Loucy (cell line): ENCODE data around the gene SIRPA.

Experiments
- H2AFZ ChIP-seq: fragments of 200-600 bp; sonication (generic); 2 replicates; pipeline ENCODE4 v1.6.0; 2016; ENCODE audit warnings: antibody characterized with exemption, mild to moderate bottlenecking, low read length, moderate library complexity
- H3F3A ChIP-seq: fragments of 200-600 bp; 2 replicates; pipeline ENCODE4 v1.6.0; 2016; ENCODE audit warnings: antibody characterized with exemption, low read depth, mild to moderate bottlenecking
- H3K27me3 ChIP-seq: fragments of 200-600 bp; sonication (generic); 2 replicates; pipeline ENCODE4 v1.6.1; 2014; ENCODE audit warnings: low read length, mild to moderate bottlenecking; ENCODE audit not compliant: insufficient read depth, poor library complexity, severe bottlenecking
- H3K36me3 ChIP-seq: fragments of 200-600 bp; sonication (generic); 2 replicates; pipeline ENCODE4 v1.6.1; 2016; ENCODE audit warnings: low read length; ENCODE audit not compliant: insufficient read depth
- H3K4me1 ChIP-seq: fragments of 200-600 bp; sonication (generic); 2 replicates; pipeline ENCODE4 v1.5.1; 2014; ENCODE audit warnings: low read length, mild to moderate bottlenecking; ENCODE audit not compliant: insufficient read depth, poor library complexity, severe bottlenecking
- H3K4me2 ChIP-seq: fragments of 200-600 bp; sonication (generic); 2 replicates; pipeline ENCODE4 v1.6.0; 2014; ENCODE audit warnings: antibody characterized with exemption, low read length, low read depth, mild to moderate bottlenecking; ENCODE audit not compliant: poor library complexity, severe bottlenecking
- H3K4me3 ChIP-seq: fragments of 200-600 bp; sonication (generic); 2 replicates; pipeline ENCODE4 v1.5.1; 2014; ENCODE audit warnings: low read length, mild to moderate bottlenecking, mixed read lengths; ENCODE audit not compliant: poor library complexity, severe bottlenecking
- H3K79me2 ChIP-seq: fragments of 200-600 bp; sonication (generic); 2 replicates; pipeline ENCODE4 v1.6.1; 2014; ENCODE audit warnings: low read length; ENCODE audit not compliant: insufficient read depth
- H3K9ac ChIP-seq: fragments of 200-600 bp; sonication (generic); 2 replicates; pipeline ENCODE4 v1.6.0; 2014; ENCODE audit warnings: mild to moderate bottlenecking, low read depth, low read length, moderate library complexity; ENCODE audit not compliant: poor library complexity, severe bottlenecking
- H3K9me2 ChIP-seq: fragments of 200-600 bp; sonication (generic); replicated peaks from 2 replicates; pipeline ENCODE4 v1.6.1; 2016; ENCODE audit warnings: low read depth, low read length, mixed read lengths
- H3K9me3 ChIP-seq: fragments of 200-600 bp; sonication (generic); 2 replicates; pipeline ENCODE4 v1.6.1; 2014; ENCODE audit warnings: mild to moderate bottlenecking, antibody characterized with exemption, low read length, low read depth; ENCODE audit not compliant: insufficient read depth
- H4K20me1 ChIP-seq: fragments of 200-600 bp; sonication (generic); 2 replicates; pipeline ENCODE4 v1.6.0; 2014; ENCODE audit warnings: antibody characterized with exemption, low read length, mild to moderate bottlenecking; ENCODE audit not compliant: insufficient read depth, poor library complexity, severe bottlenecking
- CTCF ChIP-seq: fragments of 200-600 bp; sonication (generic); conservative IDR thresholded peaks from 2 replicates; pipeline ENCODE4 v1.5.1; 2014; ENCODE audit warnings: mild to moderate bottlenecking, antibody characterized with exemption, low read length
- EZH2phosphoT487 ChIP-seq: fragments of 200-600 bp; IDR thresholded peaks from 2 replicates; pipeline ENCODE4 v1.6.1; 2018; ENCODE audit warnings: antibody characterized with exemption, mild to moderate bottlenecking, moderate library complexity, borderline replicate concordance

The SIRPA gene

GRCh38 chr20:1982686-1983085 lies 87.5 kb downstream of the SIRPA start:
- no peak overlapping the region for H3K4me2 ChIP-seq
- H3K4me3 ChIP-seq: no peak overlapping the region
- H3K4me1 ChIP-seq: no peaks in the 10 kb centered on the region
- H3F3A ChIP-seq: no peaks in the 10 kb centered on the region
- no peaks in the 10 kb centered on the region for H3K27me3 ChIP-seq
- no peaks in the 10 kb centered on the region for H3K79me2 ChIP-seq
- H4K20me1 ChIP-seq: no peaks in the 10 kb centered on the region
- no peak for TF ChIP-seq CTCF
- no peak for TF ChIP-seq EZH2phosphoT487
- H3K9me2 ChIP-seq: no peaks in the 10 kb centered on the region
- no peaks in the 10 kb centered on the region for H3K36me3 ChIP-seq
- H2AFZ ChIP-seq: no peak overlapping the region
- no peak overlapping the region for H3K9ac ChIP-seq
- no peaks in the 10 kb centered on the region for H3K9me3 ChIP-seq

- Histone ChIP-seq H3K4me3 (no peak overlapping the region), H3K4me2 (no peak overlapping the region), H3K9me2 (no peaks in the 10 kb centered on the region), H3K4me1 (no peaks in the 10 kb centered on the region), H3K9me3 (no peaks in the 10 kb centered on the region), H2AFZ (no peak overlapping the region), H3K9ac (no peak overlapping the region), H3F3A (no peaks in the 10 kb centered on the region), H3K27me3 (no peaks in the 10 kb centered on the region), H3K36me3 (no peaks in the 10 kb centered on the region), H4K20me1 (no peaks in the 10 kb centered on the region), H3K79me2 (no peaks in the 10 kb centered on the region)
- no peak for TF ChIP-seq CTCF
- TF ChIP-seq EZH2phosphoT487: no peak
Observed at GRCh38 chr20:1983301-1983700, 88.1 kb downstream of the SIRPA start.

GRCh38 chr20:1987826-1988225 lies 92.6 kb downstream of the SIRPA start:
- Histone ChIP-seq H3K9me2 (no peaks in the 10 kb centered on the region), H4K20me1 (no peaks in the 10 kb centered on the region), H3K9ac (no peak overlapping the region), H3F3A (no peaks in the 10 kb centered on the region), H3K4me1 (no peaks in the 10 kb centered on the region), H3K79me2 (no peaks in the 10 kb centered on the region), H3K4me2 (no peak overlapping the region), H3K9me3 (no peaks in the 10 kb centered on the region), H3K27me3 (no peaks in the 10 kb centered on the region), H2AFZ (no peak overlapping the region), H3K4me3 (no peak overlapping the region), H3K36me3 (no peaks in the 10 kb centered on the region)
- TF ChIP-seq EZH2phosphoT487 (no peak), CTCF (no peak)
